Choroid plexus epithelial cell (primary cell): ENCODE results near the gene SRL.
"Not testable (repeated sequence)": the region's sequence is repeated elsewhere in the genome, so short reads cannot be mapped to it uniquely, and the experiment has no call there.

ENCODE experiments used
- DNase-seq: peaks from one replicate; pipeline ENCODE4 v3.0.0-alpha.2; 2010; ENCODE audit warnings: low read depth
- H3K4me3 ChIP-seq: 2 replicates; pipeline ENCODE4 v1.5.1; 2011; ENCODE audit warnings: low read depth, mild to moderate bottlenecking, control low read depth, low read length, moderate library complexity
- TF ChIP-seq, protein P1 (sequence below): conservative IDR thresholded peaks from 2 replicates; pipeline ENCODE4 v1.5.1; 2011; ENCODE audit warnings: low read depth, mild to moderate bottlenecking, control low read depth, inconsistent platforms, low read length, moderate library complexity

SRL gene

GRCh38 chr16:4260360-4260759 lies 18.5 kb upstream of the SRL start:
- H3K4me3 ChIP-seq = no peak overlapping the region
- TF ChIP-seq, protein P1, sequence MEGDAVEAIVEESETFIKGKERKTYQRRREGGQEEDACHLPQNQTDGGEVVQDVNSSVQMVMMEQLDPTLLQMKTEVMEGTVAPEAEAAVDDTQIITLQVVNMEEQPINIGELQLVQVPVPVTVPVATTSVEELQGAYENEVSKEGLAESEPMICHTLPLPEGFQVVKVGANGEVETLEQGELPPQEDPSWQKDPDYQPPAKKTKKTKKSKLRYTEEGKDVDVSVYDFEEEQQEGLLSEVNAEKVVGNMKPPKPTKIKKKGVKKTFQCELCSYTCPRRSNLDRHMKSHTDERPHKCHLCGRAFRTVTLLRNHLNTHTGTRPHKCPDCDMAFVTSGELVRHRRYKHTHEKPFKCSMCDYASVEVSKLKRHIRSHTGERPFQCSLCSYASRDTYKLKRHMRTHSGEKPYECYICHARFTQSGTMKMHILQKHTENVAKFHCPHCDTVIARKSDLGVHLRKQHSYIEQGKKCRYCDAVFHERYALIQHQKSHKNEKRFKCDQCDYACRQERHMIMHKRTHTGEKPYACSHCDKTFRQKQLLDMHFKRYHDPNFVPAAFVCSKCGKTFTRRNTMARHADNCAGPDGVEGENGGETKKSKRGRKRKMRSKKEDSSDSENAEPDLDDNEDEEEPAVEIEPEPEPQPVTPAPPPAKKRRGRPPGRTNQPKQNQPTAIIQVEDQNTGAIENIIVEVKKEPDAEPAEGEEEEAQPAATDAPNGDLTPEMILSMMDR = no peak
- no peak for DNase-seq

- TF ChIP-seq, protein P1 = no peak
- DNase-seq = no peak
- H3K4me3 ChIP-seq = peak overlapping the region; percentile 29
Observed at GRCh38 chr16:4257646-4258556, 16.0 kb upstream of the SRL start.

GRCh38 chr16:4253394-4254150 lies 11.7 kb upstream of the SRL start:
- TF ChIP-seq, protein P1 = peak; percentile 9
- DNase-seq = peak; percentile 100
- H3K4me3 ChIP-seq = peak overlapping the region; percentile 65

DNA sequence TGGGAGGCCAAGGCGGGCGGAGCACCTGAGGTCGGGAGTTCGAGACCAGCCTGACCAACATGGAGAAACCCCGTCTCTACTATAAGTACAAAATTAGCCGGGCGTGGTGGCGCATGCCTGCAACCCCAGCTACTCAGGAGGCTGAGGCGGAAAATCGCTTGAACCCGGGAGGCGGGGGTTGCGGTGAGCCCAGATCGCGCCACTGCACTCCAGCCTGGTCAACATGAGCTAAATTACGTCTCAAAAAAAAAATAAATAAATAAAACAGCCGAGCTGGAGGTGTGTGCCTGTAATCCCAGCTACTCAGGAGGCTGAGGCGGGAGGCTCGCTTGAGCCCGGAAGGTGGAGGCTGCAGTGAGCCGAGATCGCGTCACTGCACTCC lies 11.1 kb upstream of the SRL start:
- H3K4me3 ChIP-seq = peak overlapping the region; percentile 65
- not testable (repeated sequence) for DNase-seq

DNA sequence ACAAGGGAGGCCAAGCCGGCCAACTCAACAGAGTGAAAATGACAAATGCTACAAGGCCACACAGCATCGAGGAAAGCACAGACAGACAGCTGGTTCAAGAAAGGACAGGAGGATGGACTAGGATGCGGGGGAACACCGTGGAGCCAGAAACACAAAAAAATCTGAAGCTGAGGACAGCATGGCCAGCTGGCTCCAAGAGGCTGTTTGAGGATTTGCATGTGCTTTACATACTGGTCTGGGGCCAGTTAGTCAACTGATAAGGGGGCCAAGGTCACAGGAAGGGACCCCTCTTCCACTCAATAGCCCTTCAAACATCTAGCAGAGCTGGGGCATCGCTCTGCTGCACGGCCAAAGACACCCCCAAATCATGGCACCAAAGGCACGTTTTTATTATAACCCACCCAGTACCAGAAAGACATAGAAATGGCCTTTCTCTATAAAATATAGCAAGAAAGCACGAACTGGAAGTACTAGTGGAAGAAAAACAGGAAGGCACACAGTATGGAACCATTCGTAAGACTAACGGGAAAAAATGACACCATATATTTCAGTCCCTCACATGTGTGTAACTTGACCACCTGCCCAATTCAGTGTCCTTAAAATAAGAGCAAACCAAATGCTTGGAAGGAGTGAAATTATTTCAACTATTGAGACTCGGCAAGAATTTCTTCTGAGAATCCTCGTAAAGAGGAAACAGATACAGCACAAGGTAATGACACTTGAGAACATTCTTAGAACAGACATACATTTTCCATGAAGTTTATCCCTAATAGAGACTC lies 7.8 kb upstream of the SRL start:
- H3K4me3 ChIP-seq = no peak overlapping the region
- TF ChIP-seq, protein P1 = no peak
- DNase-seq = no peak

DNA sequence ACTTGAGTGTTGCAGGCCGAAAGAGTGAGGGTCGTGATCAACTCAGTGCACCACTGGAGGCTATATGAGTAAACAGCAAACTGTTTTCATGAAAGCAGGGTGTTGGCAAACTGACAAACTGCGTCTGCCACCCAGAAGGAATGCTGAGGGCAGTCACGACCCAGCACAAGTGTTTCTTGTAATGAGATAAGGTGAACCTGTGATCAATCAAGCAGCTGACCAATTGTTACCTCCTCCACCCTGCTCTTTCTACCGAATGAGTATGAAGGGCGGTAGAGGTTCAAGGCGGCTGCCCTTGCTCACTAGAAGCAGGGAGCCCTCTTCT lies 5.5 kb upstream of the SRL start:
- TF ChIP-seq, protein P1 = no peak
- no peak for DNase-seq
- no peak overlapping the region for H3K4me3 ChIP-seq
